Endothelial cell of umbilical vein (primary cell): ENCODE results near the gene GATD1.

Source experiments
- EZH2 ChIP-seq: IDR thresholded peaks from 2 replicates; pipeline ENCODE4 v1.6.1; 2012; ENCODE audit warnings: borderline replicate concordance, low read depth, mild to moderate bottlenecking, moderate library complexity, low read length, inconsistent platforms; ENCODE audit not compliant: severe bottlenecking
- JUN ChIP-seq: IDR thresholded peaks from 2 replicates; pipeline ENCODE4 v1.6.1; 2011; ENCODE audit warnings: borderline replicate concordance, low read depth; ENCODE audit not compliant: insufficient read length, insufficient read depth
- POLR2A ChIP-seq: IDR thresholded peaks from 2 replicates; pipeline ENCODE4 v1.6.1; 2012; ENCODE audit warnings: low read depth, mild to moderate bottlenecking, control low read depth, low read length
- POLR2AphosphoS5 ChIP-seq: IDR thresholded peaks from 2 replicates; pipeline ENCODE4 v1.6.1; 2012; ENCODE audit warnings: low read depth, mild to moderate bottlenecking, control low read depth, low read length, moderate library complexity; ENCODE audit not compliant: insufficient read depth
- TF ChIP-seq, protein P1 (sequence below), 2 donors: IDR thresholded peaks; 1 replicate in 1 of 2; 2 replicates in 1 of 2; pipeline ENCODE4 v1.5.1; 2011; ENCODE audit warnings: low read length in 2 of 2, mild to moderate bottlenecking in 2 of 2, moderate library complexity in 2 of 2, control low read depth in 1 of 2, inconsistent platforms in 1 of 2, low read depth in 1 of 2; ENCODE audit not compliant: insufficient read depth in 1 of 2; ENCODE audit errors: extremely low read depth in 1 of 2
- TF ChIP-seq, protein P2 (sequence below): IDR thresholded peaks from 2 replicates; pipeline ENCODE4 v1.6.1; 2011; ENCODE audit not compliant: insufficient read depth, insufficient read length

DNA sequence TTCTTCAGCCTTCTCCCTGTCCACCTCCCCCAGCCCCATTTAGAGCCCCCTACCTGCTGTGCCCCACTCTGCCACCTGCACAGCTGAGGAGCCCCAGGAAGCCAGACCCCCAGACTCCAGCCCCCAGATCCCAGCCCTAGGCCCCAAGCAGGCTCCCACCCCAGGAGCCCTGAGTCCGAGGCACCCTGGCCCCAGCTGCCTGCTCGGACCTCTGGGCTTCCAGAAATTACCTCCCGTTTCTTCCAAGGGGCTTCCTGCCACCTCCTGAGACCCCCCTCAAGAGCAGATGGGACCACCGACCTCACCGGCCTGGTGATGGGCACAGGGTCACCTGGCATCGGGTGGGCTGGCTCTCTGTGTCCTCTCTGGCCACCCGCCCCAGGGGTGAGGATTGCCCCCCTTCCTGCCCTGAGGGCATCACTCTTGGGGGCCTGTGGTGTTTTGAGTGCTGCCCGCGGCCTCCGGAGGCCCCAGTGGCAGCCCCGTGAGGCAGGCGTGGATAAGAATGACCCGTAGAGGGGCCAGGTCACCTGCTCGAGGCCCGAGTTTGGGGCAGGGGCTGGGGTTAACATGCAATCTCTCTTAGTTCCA, 48.3 kb downstream of the GATD1 start:
- TF ChIP-seq, protein P1, sequence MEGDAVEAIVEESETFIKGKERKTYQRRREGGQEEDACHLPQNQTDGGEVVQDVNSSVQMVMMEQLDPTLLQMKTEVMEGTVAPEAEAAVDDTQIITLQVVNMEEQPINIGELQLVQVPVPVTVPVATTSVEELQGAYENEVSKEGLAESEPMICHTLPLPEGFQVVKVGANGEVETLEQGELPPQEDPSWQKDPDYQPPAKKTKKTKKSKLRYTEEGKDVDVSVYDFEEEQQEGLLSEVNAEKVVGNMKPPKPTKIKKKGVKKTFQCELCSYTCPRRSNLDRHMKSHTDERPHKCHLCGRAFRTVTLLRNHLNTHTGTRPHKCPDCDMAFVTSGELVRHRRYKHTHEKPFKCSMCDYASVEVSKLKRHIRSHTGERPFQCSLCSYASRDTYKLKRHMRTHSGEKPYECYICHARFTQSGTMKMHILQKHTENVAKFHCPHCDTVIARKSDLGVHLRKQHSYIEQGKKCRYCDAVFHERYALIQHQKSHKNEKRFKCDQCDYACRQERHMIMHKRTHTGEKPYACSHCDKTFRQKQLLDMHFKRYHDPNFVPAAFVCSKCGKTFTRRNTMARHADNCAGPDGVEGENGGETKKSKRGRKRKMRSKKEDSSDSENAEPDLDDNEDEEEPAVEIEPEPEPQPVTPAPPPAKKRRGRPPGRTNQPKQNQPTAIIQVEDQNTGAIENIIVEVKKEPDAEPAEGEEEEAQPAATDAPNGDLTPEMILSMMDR (IDR thresholded peaks at IDR 0.05; ENCODE audit: extremely low read depth in 1 of 2, insufficient read depth in 1 of 2, low read depth in 1 of 2, low read length in 2 of 2) = no peak
- TF ChIP-seq EZH2 (no peak), JUN (no peak), POLR2AphosphoS5 (no peak), POLR2A (no peak)
- TF ChIP-seq, protein P2, sequence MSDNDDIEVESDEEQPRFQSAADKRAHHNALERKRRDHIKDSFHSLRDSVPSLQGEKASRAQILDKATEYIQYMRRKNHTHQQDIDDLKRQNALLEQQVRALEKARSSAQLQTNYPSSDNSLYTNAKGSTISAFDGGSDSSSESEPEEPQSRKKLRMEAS = no peak
